ENCODE measurements around the gene SYMPK. TPM values are rescaled to one million over a fixed set of nuclear protein-coding genes. Genes with fewer than 3 reads are reported as not detected.

Gene SYMPK
- total and polyA plus RNA-seq, 8 donors, result 65.6 to 77.6 (median 69.1) TPM

DNA sequence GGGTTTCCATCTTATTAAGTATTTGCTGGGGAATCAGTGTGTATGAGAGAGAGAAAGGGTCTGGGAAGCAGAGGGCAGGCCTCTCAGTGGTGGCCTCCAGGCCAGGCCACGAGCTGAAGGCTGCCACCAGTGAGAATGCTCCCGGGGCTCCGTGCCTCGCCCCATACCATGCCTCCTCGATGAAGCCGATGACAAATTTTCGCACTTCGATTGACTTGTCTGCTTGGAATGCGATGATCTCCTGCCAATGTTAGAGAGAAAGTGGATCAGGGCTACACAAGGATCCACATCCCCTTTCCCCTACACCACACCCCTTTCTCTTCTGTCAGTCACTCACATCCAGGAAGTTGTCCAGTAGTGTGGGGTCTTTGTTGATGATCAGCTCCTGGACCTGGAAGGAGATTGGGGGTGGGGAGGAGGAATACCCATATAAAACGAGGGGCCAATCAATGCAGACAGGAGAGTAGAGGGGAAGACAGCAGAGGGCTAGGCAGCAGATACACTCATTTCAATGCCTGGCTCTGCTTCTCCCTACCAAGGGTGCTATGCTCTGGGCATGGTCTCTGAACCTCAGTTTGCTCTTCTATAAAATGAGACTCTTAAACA lies 10.7 kb downstream of the SYMPK start:
- TF ChIP-seq, protein P1, sequence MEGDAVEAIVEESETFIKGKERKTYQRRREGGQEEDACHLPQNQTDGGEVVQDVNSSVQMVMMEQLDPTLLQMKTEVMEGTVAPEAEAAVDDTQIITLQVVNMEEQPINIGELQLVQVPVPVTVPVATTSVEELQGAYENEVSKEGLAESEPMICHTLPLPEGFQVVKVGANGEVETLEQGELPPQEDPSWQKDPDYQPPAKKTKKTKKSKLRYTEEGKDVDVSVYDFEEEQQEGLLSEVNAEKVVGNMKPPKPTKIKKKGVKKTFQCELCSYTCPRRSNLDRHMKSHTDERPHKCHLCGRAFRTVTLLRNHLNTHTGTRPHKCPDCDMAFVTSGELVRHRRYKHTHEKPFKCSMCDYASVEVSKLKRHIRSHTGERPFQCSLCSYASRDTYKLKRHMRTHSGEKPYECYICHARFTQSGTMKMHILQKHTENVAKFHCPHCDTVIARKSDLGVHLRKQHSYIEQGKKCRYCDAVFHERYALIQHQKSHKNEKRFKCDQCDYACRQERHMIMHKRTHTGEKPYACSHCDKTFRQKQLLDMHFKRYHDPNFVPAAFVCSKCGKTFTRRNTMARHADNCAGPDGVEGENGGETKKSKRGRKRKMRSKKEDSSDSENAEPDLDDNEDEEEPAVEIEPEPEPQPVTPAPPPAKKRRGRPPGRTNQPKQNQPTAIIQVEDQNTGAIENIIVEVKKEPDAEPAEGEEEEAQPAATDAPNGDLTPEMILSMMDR (IDR thresholded peaks at IDR 0.05), result no peak
- Histone ChIP-seq H3K27me3 (no peaks in the 10 kb centered on the region), H3K9me3 (no peaks in the 10 kb centered on the region), H3K4me1 (peaks cover 0 to 3% of the 10 kb centered on the region in 2 donors), H3K36me3 (peaks cover 0 to 84% of the 10 kb centered on the region in 2 donors), H3K4me3 (no peak overlapping the region), H3K27ac (no peak overlapping the region)
- no peak for ATAC-seq
- intact Hi-C loops (cut with DNase I), result no loop called here
- peak in 1 of 4 donors; percentile 36 for DNase-seq

- no peak for ATAC-seq
- DNase-seq, result no peak
- Histone ChIP-seq H3K9me3 (no peaks in the 10 kb centered on the region), H3K4me1 (peaks cover 0 to 3% of the 10 kb centered on the region in 2 donors), H3K27me3 (no peaks in the 10 kb centered on the region), H3K4me3 (no peak overlapping the region), H3K27ac (no peak overlapping the region), H3K36me3 (peaks cover 0 to 100% of the 10 kb centered on the region in 2 donors)
- intact Hi-C loops (cut with DNase I), result no loop called here
- TF ChIP-seq, protein P1 (IDR thresholded peaks at IDR 0.05), result no peak
These were observed 14.0 kb downstream of the SYMPK start for GRCh38 chr19:45848922-45849321.

DNA sequence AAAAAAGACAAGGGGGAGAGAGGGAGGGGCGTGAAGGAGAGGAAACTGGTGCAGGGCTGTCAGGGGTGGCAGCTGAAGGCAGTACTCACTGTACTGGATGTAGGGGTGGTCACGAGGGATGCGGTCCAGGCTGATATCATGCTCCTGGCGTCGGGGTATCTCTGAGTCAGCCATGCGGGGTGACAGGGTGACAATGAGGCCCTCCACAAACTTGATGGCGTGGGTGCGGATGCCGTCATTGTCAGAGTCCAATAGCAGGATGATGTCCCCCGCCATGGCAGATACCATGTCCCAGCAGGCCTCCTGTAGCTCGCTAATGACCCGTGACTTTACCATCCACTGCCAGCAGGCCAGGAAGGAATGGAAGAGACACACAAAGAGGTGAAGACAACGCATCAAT lies 15.3 kb downstream of the SYMPK start:
- Histone ChIP-seq H3K4me3 (no peak overlapping the region), H3K36me3 (peaks cover 0 to 100% of the 10 kb centered on the region in 2 donors), H3K9me3 (no peaks in the 10 kb centered on the region), H3K27ac (no peak overlapping the region), H3K27me3 (no peaks in the 10 kb centered on the region), H3K4me1 (no peaks in the 10 kb centered on the region)
- DNase-seq (peak in 1 of 4 donors; percentile 36), ATAC-seq (no peak)
- TF ChIP-seq, protein P1 (IDR thresholded peaks at IDR 0.05), result no peak
- intact Hi-C loops (cut with DNase I), result no loop called here

DNA sequence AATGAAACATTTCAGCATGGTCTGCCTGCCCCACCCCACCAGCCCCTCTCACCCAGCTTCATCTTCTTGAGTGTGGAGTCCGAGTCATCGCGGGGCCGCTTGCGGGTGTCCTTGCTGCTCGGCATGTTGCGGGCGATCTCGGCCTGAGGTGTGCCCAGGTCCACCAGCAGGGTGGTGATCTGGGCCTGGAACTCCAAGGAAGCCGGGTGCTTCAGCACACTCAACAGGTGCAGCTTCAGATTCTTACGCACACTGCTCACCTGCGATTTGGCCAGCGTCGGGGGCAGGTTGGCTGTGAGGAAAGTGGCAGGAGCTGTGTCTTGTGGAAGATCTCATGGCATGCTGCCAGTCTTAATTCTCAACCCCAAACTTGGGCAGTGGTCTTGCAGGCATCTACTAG lies 20.7 kb downstream of the SYMPK start:
- H3K4me1 ChIP-seq, result no peaks in the 10 kb centered on the region
- no peak overlapping the region for H3K27ac ChIP-seq
- intact Hi-C loops (cut with DNase I), result no loop called here
- TF ChIP-seq, protein P1 (IDR thresholded peaks at IDR 0.05), result no peak
- ATAC-seq (no peak), DNase-seq (no peak)
- H3K4me3 ChIP-seq, result no peak overlapping the region
- no peaks in the 10 kb centered on the region for H3K9me3 ChIP-seq
- H3K27me3 ChIP-seq, result no peaks in the 10 kb centered on the region
- H3K36me3 ChIP-seq, result peaks cover 0 to 100% of the 10 kb centered on the region in 2 donors

- ATAC-seq, result peak; percentile 93
- intact Hi-C loops (cut with DNase I), result no loop called here
- TF ChIP-seq, protein P1 (IDR thresholded peaks at IDR 0.05), result no peak
- peak in 1 of 4 donors; percentile 72 for DNase-seq
- peaks cover 3 to 100% of the 10 kb centered on the region in 2 donors for H3K36me3 ChIP-seq
- no peaks in the 10 kb centered on the region for H3K4me1 ChIP-seq
- H3K9me3 ChIP-seq, result no peaks in the 10 kb centered on the region
- no peaks in the 10 kb centered on the region for H3K27me3 ChIP-seq
- H3K4me3 ChIP-seq, result no peak overlapping the region
- H3K27ac ChIP-seq, result no peak overlapping the region
These were observed 28.0 kb downstream of the SYMPK start for GRCh38 chr19:45834970-45835369.
